Omental fat pad (tissue), 4 donors: Measurements from ENCODE around the gene TIE1. TPM values are rescaled to one million over a fixed set of nuclear protein-coding genes. Genes with fewer than 3 reads are reported as not detected.

Experiments used
- ATAC-seq: fragments of 150-250 bp; one replicate; pipeline ENCODE4 v1.9.1; 2016; ENCODE audit warnings: mild to moderate bottlenecking, moderate library complexity; ENCODE audit not compliant: low FRiP score
- DNase-seq: peaks from one replicate; pipeline ENCODE4 v3.0.0-alpha.2; 2019; ENCODE audit warnings: low spot score
- CTCF ChIP-seq, 3 donors: fragments of 450-650 bp; IDR thresholded peaks; one replicate each; pipeline ENCODE4 v1.5.1; 2016 to 2017; ENCODE audit warnings: antibody characterized with exemption in 3 of 3, mild to moderate bottlenecking in 3 of 3, moderate library complexity in 2 of 3
- total RNA-seq, 4 donors: library from RNA; depleted of rRNA; stranded (reverse); fragments of >200 nt; gene quantifications; one replicate each; pipeline ENCODE4 v1.1.0, GENCODE V29; 2016

The TIE1 gene
- 100 to 1,000 TPM in 1 of 4 donors, 10 to 100 TPM in 3; 15.2 to 156 (median 44.6) TPM for total RNA-seq

- no peak for TF ChIP-seq CTCF (IDR thresholded peaks at IDR 0.05)
- ATAC-seq = peak; percentile 49
- no peak for DNase-seq
Measured at GRCh38 chr1:43300378-43301094, at the start of gene TIE1. TSS of gene TIE1 (plus strand) at chr1:43300982. CDS start at chr1:43301072, 90 bp downstream.

GRCh38 chr1:43251024-43251423, 49.8 kb upstream of the TIE1 start:
- DNase-seq (no peak), ATAC-seq (no peak)
- TF ChIP-seq CTCF (IDR thresholded peaks at IDR 0.05) = no peak

GRCh38 chr1:43252225-43252624, 48.6 kb upstream of the TIE1 start:
- DNase-seq (no peak), ATAC-seq (no peak)
- TF ChIP-seq CTCF (IDR thresholded peaks at IDR 0.05) = no peak

GRCh38 chr1:43253173-43253572, 47.6 kb upstream of the TIE1 start:
- TF ChIP-seq CTCF (IDR thresholded peaks at IDR 0.05) = no peak
- DNase-seq = no peak

GRCh38 chr1:43253876-43254275, 46.9 kb upstream of the TIE1 start:
- no peak for DNase-seq
- no peak for TF ChIP-seq CTCF (IDR thresholded peaks at IDR 0.05)
- no peak for ATAC-seq

More at GRCh38 chr1:43253173-43253572, 47.6 kb upstream of the TIE1 start:
- ATAC-seq = no peak

- ATAC-seq = no peak
- no peak for DNase-seq
- no peak for TF ChIP-seq CTCF (IDR thresholded peaks at IDR 0.05)
Measured at GRCh38 chr1:43255438-43256210, 45.2 kb upstream of the TIE1 start.
